EL (cell line): ENCODE measurements around the gene SSBP2.

Experiments
- DNase-seq: peaks from one replicate; pipeline ENCODE4 v3.0.0-alpha.2; 2016

The SSBP2 gene

GRCh38 chr5:81766611-81767010, 15.7 kb upstream of the SSBP2 start:
- no peak for DNase-seq

- DNase-seq, result no peak
Measured at GRCh38 chr5:81763294-81763928, 12.5 kb upstream of the SSBP2 start.

- DNase-seq, result no peak
Measured at GRCh38 chr5:81762853-81763252, 12.0 kb upstream of the SSBP2 start.

- DNase-seq, result no peak
Measured at GRCh38 chr5:81762401-81762800, 11.5 kb upstream of the SSBP2 start.

GRCh38 chr5:81761970-81762369, 11.1 kb upstream of the SSBP2 start:
- DNase-seq, result no peak

- no peak for DNase-seq
Measured at GRCh38 chr5:81761270-81761669, 10.4 kb upstream of the SSBP2 start.

- DNase-seq, result no peak
Measured at GRCh38 chr5:81760521-81760920, 9.6 kb upstream of the SSBP2 start.

- no peak for DNase-seq
Measured at GRCh38 chr5:81759632-81760005, 8.7 kb upstream of the SSBP2 start.

GRCh38 chr5:81757404-81757803, 6.5 kb upstream of the SSBP2 start:
- no peak for DNase-seq

GRCh38 chr5:81756016-81756415, 5.1 kb upstream of the SSBP2 start:
- DNase-seq, result no peak

GRCh38 chr5:81755320-81755719, 4.4 kb upstream of the SSBP2 start:
- peak; percentile 89 for DNase-seq

- DNase-seq, result no peak
Measured at GRCh38 chr5:81754621-81755020, 3.7 kb upstream of the SSBP2 start.

GRCh38 chr5:81753429-81753828, 2.5 kb upstream of the SSBP2 start:
- no peak for DNase-seq

GRCh38 chr5:81752644-81752963, 1.7 kb upstream of the SSBP2 start:
- DNase-seq, result no peak

GRCh38 chr5:81751836-81752643, 1.1 kb upstream of the SSBP2 start:
- DNase-seq, result no peak

- DNase-seq, result no peak
Measured at GRCh38 chr5:81750308-81751008, 439 bp downstream of the SSBP2 start.

GRCh38 chr5:81749561-81750307, 1.2 kb downstream of the SSBP2 start:
- peak; percentile 40 for DNase-seq

- DNase-seq, result no peak
Measured at GRCh38 chr5:81749192-81749560, 1.7 kb downstream of the SSBP2 start.

- DNase-seq, result no peak
Measured at GRCh38 chr5:81748556-81748955, 2.3 kb downstream of the SSBP2 start.

GRCh38 chr5:81747030-81747429, 3.9 kb downstream of the SSBP2 start:
- DNase-seq, result no peak

- DNase-seq, result no peak
Measured at GRCh38 chr5:81740758-81741157, 10.1 kb downstream of the SSBP2 start.

GRCh38 chr5:81739291-81739690, 11.6 kb downstream of the SSBP2 start:
- no peak for DNase-seq

GRCh38 chr5:81729276-81729675, 21.6 kb downstream of the SSBP2 start:
- no peak for DNase-seq

GRCh38 chr5:81728301-81728700, 22.6 kb downstream of the SSBP2 start:
- DNase-seq, result no peak
